Stimulated activated CD4-positive, alpha-beta T cell treated with anti-CD3 and anti-CD28 coated beads, Interleukin-15, amount 100 ng/mL, for 24 hours (primary cell): Measurements from ENCODE around the gene PTPN6.

Source experiments
- DNase-seq: peaks from one replicate; pipeline ENCODE4 v3.0.0-alpha.2; 2020

Gene PTPN6

DNA sequence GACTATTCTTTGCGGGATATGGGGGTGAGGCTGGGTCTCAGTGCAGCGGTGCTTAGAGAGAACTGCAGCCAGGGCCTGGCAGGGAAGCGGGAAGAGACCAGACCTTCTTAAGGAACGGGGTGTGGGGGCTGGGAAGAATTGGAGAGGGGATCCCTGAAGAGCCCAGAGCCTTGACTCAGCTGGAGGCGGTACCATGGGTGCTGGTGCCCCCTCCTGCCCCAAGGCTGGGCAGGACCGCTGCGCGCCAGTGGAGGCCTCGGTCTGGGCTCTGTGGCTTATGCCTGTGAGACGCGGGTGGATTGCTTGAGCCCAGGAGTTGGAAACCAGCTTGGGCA, 8.9 kb upstream of the PTPN6 start:
- no peak for DNase-seq

DNA sequence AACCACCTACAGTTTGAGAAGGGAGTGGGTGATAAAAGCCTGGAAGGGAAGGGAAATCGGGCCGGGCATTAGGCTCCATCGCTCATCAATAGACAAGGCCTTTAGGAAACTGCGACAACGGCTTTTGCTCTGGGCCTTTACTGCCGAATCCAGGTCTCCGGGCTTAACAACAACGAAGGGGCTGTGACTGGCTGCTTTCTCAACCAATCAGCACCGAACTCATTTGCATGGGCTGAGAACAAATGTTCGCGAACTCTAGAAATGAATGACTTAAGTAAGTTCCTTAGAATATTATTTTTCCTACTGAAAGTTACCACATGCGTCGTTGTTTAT, 7.8 kb upstream of the PTPN6 start:
- DNase-seq: peak; percentile 81

DNA sequence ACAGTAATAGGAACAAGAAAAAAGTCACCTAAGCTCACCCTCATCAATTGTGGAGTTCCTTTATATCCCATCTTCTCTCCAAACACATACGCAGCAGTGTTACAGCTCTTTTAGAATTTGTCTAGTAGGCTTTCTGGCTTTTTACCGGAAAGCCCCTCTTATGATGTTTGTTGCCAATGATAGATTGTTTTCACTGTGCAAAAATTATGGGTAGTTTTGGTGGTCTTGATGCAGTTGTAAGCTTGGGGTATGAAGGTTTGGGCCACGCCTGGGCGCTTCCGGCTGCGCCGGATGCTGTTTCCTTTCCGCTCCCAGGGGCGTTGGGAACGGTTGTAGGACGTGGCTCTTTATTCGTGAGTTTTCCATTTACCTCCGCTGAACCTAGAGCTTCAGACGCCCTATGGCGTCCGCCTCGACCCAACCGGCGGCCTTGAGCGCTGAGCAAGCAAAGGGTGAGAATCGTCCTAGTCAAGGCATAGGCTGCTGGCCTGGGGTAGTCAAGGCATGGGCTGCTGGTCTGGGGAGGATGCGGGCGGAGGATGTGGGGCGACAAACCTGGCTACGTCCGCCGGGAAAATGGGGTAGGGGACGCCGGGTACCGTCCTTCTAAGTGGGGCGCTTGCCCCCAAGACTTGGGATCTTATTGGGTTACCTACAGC, 7.3 kb upstream of the PTPN6 start, which contains the start of the genes C12orf57 and RNU7-1:
TSS of gene C12orf57 (plus strand) at position 301 of the 659 bp plus-strand sequence. CDS start at position 401, 100 bp downstream.
TSS of gene RNU7-1 (plus strand) at position 95 of the 659 bp plus-strand sequence.
- DNase-seq: peak; percentile 87

DNA sequence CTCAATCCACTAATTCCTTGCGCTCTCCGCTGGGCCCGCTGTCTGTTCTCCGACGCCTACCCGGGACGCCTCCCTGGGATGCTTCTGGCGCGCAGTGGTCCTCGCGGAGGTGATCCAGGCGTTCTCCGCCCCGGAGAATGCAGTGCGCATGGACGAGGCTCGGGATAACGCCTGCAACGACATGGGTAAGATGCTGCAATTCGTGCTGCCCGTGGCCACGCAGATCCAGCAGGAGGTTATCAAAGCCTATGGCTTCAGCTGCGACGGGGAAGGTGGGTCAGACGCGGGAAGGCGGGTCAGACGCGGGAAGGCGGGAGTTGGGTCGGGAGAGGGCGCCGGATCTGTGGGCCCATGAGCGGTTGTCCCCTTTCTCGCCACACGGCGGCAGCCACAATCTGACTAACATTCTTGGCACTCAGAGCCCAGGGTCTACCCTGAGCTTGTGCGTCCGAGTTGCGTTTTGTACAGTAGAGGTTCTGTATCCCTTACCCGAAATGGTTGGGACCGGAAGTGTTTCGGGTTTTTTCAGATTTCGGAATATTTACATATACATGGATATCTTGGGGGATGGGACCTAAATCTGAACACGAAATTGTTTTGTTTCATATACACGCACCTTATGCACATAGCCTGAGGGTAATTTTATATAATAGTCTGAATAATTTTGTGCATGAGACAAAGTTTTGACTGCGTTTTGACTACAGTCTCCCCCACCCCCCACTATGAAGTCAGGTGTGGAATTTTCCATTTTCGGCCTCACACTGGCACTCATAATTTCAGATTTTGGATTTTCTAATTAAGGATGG, 6.6 kb upstream of the PTPN6 start:
- peak; percentile 94 for DNase-seq

DNA sequence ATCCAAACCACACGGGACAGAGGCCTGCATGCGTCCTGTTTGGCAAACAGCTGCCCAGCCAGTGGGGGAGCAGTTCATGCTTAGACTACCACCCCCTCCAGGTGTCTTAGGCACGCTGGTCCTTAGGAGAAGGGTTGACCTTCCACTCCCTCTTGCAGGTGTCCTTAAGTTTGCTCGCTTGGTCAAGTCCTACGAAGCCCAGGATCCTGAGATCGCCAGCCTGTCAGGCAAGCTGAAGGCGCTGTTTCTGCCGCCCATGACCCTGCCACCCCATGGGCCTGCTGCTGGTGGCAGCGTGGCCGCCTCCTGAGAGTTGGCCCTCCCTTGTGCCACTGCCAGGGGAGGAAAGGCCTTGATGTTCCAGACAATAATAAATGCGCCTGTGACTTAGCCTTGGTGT, 5.5 kb upstream of the PTPN6 start:
- no peak for DNase-seq

DNA sequence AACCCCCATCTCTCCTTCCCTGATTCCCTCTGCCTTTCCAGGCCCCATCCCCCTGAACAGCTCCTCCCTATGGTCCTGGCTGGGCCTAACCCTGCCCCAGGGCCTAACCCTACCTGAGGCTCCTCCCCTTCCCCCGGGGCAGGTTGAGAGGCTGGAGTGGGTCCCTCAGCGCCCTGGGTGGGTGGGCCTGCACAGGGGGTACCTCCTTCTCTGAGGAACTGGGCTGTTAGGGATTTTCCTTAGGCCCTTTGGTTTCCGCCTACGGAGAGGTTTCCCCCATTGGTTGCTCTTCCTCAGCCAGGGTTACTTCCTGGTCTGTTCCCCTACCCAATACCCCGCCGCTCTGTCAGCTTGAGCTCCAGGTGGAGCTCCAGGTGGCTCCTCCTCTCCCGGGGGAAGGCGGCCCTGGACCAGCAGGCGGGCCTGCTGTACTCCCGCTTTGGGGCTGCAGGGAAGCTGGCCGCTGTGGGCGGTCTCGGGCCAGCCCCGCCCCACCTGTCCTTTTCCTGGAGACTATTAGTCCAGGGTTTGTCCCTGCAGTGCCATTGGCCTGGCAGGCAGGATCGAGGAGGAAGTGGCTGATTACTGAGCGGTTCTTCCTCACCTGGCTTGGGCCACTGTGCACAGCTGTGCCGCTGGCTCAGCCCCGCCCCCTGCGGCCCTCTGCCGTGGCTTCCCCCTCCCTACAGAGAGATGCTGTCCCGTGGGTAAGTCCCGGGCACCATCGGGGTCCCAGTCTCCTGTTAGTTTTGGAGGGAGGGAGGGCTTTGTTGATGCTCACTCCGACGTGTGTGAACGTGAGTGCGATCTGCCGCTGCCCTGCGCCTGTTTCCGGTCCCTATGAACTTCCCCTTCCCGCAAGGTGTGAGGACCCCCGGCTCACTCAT, 4.9 kb upstream of the PTPN6 start:
- DNase-seq: peak; percentile 86

DNA sequence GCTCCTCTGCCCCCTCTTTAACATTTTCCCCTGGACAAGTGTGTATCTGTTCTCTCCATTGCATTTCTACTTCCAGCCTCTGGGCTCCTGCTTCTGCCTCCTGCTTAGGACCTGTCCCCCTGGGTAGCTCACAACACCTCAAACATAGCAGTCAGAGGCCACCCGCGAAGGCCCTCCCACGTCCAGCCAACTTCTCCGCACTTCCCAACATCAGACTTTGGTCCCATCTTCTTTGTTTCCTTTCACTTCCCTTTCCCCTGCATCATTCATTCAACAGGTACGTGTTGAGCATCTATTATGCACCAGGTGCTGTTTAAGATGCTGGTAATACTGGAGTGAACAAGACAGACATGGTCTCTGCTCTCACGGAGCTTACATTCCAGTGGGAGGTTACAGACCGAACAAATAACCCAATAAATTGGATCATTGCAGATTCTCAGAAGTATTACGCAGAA, 4.2 kb upstream of the PTPN6 start:
- DNase-seq: no peak

DNA sequence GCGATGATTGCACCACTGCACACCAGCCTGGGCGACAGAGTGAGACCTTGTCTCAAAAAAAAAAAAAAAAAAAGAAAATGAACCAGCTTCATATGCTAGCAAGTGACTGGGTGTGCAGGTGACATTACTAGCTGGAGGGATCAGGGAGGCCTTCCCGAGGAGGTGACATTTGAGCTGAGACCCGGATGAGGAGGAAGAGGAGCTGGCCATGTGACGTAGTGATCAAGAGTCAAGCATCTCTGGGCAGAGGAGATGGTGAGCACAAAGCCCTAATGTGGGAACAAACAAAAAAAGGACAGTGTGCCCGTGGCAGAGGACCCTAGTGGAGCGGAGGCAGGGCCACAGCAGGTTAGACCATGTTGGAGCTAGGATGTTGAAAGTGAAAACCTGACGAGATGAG, 3.5 kb upstream of the PTPN6 start:
- no peak for DNase-seq

DNA sequence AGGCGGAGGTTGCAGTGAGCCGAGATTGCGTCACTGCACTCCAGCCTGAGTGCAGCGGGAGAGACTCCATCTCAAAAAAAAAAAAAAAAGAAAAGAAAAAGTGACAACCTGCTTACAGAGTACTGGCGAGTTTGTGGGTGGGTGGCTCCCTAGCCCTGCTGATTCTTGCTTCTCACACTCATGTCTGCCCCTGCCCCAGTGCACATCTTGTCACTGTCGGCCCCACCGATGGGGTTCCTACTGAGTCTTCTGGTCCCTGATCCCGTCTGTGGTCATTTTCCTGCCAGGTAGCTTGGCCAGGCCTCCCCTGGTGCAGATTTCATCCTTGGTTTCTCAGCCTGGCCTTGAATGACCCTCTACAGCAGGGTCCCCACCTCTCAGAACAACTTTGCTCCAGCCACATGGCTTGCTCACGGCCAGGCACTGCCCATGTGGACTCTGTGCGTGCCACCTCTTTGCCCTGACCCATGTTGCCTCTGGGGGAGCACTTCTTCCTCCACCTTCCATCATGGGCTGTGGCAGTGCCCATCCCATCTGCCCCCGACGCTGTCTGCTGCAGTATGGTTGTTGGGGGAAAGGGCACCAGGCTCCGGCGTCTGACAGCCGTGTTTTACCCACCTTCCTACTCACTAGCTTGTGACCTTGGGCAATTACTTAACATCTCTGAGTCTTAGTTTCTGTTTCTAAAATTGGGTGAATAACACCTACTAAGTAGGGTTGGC, 2.1 kb upstream of the PTPN6 start:
- peak; percentile 46 for DNase-seq

DNA sequence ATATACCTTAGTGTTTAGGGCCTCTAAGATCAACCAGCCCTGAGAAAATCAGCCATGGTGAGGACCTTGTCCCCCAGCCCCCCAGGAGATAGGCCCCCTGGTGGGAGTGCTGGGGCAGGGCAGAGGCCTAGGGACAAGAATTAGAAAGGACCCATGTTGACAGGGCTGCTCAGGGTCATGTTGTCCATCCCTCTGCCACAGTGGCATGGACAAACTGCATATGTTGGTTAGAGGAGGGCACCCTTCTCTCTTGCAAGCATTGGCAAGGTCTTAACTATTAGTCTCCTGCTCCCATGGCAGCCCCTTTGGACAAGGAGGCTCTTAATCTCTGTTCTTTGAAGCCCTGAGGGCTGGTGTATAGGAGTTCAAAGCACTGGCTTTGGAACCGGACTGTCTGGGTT, 755 bp upstream of the PTPN6 start:
- peak; percentile 61 for DNase-seq

DNA sequence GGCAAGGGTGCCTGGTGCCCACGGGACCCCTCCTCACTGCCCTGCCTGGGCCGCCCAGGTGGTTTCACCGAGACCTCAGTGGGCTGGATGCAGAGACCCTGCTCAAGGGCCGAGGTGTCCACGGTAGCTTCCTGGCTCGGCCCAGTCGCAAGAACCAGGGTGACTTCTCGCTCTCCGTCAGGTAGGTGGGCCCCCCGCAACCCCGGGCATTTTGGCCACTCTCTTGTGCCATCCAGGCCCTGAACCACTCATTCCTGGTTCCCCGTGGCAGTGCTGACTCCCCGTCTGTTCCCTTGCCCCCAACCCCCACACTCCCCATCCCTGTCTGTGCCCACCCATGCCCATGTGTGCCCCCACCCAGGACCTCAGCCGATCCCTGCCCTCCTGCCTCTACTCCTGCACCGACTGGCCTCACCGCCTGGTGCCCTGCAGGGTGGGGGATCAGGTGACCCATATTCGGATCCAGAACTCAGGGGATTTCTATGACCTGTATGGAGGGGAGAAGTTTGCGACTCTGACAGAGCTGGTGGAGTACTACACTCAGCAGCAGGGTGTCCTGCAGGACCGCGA, 480 bp downstream of the PTPN6 start:
- DNase-seq: peak; percentile 44

DNA sequence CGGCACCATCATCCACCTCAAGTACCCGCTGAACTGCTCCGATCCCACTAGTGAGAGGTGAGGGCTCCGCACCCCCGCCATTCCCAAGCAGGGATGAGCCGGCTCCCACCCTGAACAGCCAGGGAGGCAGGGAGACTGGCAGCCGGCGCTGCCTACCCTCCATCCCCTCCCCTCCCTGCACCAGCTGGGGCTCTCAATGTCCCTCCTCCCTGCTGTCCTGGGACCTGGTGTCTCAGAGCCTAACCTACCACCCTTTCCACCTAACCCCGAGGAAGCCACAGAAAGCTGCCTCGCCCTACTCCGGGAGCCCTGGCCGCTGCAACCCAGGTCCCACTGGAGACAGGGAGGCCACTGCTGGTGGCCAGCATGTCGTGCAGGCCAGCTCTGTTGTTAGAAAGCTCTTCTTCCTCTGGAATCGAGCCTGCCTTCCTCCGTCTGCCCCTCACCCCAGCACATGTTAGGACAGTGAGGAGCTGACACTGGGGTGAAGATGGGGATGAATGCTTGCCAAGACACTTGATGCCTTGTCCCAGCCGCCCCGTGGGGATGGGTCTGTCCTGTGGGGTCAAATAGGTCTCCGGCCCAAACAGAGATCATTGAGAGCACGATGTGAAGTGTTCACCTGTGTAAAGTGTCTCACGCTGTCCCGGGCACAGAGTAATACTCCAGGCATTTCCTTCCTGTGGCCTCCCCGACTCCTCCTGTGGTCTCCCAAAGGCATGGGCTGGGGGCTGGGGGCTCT, 1.1 kb downstream of the PTPN6 start:
- DNase-seq: peak; percentile 53

DNA sequence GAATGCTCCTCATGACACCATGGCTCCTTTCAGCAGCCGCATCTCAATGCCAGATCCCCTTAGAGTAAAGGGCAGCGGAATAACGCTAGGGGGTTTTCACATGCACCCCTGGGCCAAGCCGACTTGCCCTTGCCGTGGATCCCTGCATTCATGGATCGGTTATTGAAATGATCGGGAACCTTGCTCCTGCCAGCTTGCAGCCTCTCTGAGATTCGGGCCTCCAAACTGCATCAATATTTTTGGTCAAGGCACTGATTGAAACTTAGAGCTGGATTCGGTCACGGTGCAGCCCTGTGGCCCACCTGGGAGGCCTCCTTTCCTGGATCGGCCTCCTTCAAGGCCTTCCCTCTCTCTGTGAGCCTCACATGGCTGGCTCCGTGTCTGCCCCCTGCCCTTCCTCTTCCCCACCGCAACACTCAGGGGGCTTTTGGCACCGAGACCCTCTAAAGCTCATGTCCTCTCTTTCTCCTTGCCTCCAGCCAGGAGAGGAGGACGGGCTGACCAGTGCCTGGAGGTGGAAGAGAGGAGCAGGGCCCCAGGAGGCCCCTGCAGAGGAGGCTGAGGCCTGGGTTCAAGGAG, 1.8 kb downstream of the PTPN6 start:
- DNase-seq: peak; percentile 58

DNA sequence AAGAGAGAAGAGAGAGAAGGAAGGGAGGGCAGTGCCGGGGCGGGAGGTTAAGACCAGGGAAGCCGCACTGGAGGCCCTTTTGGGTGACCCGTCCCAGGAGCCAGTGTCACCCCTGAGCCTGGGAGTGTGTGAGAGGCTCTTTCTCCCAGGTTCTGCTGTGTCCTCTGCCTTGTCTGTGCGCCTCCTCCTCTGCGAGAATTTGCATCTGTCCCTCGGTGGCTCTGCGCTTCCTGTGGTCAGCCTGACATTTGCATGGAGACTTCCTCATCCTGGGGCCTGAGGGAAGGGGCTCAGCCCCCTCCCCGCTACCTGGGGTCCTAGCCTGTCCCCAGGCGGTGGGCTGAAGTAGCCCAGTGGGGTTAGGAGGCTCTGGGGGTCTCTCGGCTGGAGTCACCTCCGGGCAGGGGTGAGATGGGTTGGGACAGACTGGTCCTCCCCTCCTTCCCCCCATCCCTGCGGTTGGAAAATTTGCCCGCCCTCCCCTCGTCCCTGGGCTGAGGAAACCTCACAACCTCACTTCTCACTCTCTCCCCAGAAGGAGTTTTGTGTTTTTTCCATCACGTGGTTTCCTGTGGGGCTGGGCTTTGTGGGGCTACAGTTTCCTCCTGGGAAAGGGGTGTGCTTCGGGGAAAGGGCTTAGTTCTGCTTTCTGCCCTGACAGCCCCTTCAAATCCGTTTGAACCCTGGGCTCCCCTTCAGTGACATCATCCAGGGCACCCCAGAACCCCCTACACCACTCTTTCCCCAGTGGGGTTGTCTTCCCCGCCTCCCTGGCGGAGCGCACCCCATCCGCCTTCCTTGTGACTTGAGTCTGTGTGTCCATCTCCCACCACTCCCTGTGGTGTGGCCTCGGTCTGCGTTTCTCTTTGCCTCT, 2.5 kb downstream of the PTPN6 start:
- peak; percentile 89 for DNase-seq

DNA sequence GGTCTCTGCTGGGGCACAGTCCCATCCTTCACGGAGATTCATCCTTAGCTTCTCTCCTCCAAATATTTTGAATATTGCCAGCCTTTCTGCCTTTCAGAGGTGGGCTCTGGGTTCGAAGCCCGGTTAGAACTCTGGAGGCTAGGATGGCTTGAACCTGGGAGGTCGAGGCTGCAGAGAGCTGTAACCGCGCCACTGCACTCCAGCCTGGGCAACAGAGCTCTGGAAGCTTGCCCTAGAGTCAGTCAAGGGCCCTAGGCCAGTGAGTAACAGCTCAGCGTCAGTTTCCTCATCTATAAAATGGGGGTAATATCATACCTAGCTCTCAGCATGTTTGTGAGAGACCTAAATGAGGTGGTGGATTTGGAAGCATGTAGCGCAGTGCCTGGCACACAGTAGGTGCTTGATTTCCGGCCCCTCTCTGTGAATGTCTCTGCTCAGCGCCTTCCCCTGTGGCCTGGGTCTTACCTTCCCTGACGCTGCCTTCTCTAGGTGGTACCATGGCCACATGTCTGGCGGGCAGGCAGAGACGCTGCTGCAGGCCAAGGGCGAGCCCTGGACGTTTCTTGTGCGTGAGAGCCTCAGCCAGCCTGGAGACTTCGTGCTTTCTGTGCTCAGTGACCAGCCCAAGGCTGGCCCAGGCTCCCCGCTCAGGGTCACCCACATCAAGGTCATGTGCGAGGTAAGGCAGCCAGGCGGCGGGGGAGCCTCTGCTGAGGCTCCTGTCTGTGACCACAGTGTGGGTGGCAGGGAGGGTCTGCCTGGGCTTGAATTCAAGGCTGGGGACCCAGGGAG, 3.4 kb downstream of the PTPN6 start:
- DNase-seq: no peak

DNA sequence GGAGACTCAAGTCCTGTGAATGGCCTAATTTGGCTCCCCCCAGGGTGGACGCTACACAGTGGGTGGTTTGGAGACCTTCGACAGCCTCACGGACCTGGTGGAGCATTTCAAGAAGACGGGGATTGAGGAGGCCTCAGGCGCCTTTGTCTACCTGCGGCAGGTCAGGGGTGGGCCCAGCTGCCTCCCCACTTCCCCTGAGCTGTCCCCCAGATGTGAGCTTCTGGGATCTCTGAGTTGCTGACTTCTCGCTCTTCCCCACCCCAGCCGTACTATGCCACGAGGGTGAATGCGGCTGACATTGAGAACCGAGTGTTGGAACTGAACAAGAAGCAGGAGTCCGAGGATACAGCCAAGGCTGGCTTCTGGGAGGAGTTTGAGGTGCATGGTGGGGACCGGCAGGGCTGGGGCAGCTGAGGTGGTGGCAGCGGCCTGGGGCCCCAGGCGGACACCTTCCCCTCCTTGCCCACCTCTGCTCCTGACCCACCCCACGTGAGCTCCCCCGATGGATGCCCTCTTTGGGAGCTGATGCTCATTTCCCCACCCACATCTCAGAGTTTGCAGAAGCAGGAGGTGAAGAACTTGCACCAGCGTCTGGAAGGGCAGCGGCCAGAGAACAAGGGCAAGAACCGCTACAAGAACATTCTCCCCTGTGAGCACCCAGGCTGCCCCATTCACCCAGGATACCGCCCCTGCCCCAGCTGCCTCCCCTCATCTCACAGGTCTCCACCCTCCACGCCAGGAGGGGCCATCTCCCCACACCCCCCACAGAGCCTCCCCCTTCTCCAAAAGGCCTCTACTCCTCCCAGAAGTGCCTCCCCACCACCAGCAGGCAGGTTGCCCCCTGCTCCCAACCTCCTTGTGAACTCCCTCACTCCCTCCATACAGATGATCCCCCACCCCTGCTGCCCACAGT, 4.2 kb downstream of the PTPN6 start:
- no peak for DNase-seq

DNA sequence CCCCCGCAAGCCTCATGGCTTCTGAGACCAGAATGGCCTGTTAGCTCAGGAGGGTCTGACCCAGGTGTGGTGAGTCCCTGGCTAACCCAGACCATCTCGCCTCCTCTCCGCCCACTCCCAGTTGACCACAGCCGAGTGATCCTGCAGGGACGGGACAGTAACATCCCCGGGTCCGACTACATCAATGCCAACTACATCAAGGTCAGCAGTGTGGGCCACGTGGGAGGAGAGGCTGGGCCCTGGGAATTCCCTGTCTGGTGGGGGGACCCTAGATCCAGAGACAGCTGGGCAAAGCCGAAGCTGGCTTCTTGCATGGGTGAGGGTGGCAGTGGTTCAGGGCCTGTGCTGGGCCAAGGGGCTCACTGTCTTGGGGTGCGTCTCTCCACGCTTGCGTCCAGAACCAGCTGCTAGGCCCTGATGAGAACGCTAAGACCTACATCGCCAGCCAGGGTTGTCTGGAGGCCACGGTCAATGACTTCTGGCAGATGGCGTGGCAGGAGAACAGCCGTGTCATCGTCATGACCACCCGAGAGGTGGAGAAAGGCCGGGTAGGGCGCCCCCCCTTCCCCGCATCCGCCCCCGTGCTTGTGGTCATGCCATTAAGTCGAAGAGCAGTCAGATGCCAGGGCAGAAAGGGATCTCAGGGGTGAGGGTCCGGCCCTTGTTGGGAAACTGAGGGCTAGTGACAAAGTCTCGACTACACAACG, 5.0 kb downstream of the PTPN6 start:
- DNase-seq: no peak
